Globus pallidus (tissue), 1 donor: Measurements from ENCODE around the gene MAP3K8.
"Not testable (repeated sequence)": the region's sequence is repeated elsewhere in the genome, so short reads cannot be mapped to it uniquely, and the experiment has no call there.

ENCODE experiments used
- DNase-seq: peaks from one replicate; pipeline ENCODE4 v3.0.0-alpha.2; 2015; ENCODE audit warnings: low spot score

MAP3K8 gene

DNA sequence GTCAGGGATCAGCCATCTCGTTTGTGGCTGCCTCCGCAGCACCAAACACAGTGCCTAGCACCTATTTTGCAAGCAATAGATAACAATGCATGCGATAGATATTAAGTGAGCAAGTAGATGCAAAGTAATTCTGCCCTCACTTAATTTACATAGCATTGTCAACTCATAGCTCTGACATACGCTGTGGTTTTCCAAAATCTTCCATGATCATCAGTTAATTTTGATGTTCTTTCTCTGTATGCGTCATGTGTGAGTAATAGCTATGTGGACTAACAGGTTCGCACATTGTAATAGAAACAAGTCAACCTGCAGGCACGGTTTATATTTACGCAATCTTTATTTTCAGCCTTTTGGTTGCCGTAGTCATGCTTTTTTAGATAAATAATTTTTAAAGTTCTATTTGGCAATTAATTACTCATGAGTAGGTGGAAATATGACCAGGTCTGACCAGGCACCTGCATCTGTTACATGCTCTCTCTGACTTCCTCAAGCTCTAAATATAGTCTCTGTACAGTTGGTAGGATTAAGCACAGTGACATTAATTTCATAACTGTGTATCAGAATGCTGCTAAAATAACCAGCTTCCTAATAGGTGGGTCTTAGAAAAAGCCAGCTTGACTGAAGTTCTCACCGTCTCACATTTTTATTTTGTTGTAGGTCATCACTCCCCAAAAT, 13.3 kb downstream of the MAP3K8 start:
- DNase-seq, result no peak

DNA sequence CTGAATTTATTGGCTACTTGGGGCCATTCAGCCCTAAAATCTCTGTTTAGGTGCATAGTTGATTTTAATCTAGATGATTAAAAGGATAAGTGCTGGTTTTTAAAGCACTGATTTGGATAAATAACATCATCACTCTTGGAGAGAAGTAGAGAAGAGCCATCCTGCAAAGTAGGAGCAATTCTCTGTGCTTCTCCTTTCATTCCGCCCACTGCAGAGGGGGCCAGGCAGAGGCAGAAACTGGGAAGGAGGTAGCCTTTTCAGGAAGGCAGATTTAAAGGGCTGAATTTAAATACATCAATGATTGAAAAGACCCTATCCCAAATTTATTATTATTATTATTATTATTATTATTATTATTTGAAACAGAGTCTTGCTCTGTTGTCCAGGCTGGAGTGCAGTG, 14.1 kb downstream of the MAP3K8 start:
- DNase-seq, result no peak

DNA sequence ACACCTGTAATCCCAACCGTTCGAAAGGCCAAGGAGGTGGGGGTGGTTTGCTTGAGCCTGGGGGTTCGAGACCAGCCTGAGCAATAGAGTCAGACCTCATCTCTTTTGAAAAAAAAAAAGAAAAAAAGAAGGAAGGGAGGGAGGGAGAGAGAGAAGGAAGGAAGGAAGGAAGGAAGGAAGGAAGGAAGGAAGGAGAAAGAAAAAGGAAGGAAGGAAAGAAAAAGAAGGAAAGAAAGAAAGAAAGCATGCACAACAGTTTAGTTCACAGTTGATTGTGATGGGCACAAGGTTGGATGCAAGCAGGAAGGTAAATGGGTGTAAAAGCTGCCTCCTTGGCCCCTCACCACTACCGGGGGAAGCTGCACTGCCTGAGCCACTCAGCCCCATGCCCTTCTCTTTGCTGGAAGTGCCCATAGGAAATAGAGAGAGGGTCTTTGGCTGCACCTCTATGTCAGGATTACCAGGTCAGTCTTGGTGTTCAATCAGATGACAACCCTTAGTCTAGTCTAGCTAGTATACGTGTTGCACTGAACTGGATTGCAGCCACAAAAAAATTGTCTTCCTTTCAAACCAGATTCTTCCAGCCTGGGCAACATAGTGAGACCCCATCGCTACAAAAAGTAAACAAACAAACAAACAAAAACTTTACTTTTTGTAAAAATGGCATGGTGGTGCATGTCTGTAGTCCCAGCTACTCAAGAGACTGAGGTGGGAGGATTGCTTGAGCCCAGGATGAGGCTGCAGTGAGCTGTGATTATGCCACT, 20.0 kb downstream of the MAP3K8 start:
- no peak for DNase-seq

DNA sequence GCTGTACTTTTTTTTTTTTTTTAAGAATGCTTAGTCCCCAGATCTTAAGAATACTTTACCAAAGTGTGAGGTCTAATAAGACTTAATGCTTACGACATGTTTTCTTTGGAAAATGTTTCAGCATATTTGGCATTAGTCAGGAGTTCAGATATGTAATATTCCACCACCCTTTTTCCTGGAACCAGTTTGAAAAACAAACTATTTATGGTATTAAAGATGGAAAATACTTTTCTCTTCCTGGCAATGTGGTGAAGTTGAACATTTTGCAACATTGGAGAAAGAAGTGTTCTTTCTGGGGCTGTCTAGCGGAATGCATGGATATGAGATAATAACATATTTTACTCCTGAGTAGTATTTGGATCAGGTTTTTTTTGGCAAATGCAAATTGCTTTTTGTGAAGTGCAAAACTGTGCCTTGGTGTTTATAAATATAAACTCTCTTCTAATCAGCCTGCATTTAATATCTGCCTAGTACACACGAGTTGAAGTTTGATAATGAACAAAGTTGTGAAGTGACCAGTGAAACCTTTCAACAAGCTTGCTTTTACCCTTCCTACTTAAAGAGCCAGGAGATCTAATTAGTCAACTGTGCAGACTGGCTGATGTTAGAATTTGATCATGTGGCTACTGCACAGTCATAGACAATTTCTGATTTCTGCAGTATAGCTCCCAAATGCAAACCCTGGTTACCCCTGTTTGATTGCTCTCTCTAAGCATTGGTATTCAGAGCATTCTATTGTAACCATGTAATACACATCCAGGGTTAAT, 20.9 kb downstream of the MAP3K8 start:
- DNase-seq, result no peak

DNA sequence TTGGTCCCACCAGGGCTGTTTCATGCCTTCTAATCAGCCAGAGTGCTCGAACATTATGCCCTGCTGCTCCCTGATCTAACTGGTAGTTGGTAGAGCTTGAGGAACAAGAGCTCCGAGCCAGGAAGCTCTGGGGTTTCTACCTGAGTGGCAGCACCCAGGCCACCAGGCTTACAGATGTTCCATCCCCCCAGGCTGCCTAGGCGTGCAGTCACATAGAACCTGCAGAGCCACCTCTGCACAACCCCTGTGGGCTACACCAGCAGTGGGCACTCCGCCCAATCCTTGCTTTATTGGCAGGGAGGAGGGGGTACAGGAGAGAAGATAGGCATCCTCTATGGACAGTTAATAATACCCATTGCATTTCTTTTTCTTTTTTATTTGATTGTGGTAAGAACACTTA, 21.8 kb downstream of the MAP3K8 start:
- DNase-seq, result no peak

DNA sequence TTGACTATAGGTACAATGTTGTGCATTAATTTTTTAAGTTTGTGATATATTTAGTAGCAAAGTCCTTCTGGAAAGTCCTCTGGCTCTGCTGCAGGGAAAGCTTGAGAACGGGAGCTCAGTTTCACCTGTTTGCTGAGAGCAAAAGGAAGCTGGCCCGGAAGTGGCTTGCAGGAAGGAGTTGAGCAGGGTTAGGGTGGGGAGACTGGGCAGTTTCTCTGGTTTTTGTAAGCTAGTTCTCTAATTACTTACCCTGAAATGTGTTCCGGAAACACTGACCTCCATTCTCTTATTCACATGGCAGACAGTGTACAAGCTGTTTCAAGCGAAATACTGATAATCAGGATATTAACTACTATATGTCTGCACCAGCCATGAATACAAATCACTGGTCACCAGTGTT, 22.3 kb downstream of the MAP3K8 start:
- DNase-seq, result no peak

DNA sequence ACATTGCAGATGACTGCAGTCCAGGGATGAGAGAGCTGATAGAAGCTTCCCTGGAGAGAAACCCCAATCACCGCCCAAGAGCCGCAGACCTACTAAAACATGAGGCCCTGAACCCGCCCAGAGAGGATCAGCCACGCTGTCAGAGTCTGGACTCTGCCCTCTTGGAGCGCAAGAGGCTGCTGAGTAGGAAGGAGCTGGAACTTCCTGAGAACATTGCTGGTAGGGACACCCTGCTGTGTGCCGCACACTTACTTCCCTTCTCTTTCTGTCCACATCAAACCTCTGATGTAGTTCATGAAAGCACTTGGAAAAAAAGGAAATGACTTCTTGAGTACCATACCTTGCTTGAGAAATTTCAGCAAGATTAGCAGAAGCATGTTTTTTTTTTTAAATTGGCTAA, 25.3 kb downstream of the MAP3K8 start:
- DNase-seq, result peak; percentile 34

DNA sequence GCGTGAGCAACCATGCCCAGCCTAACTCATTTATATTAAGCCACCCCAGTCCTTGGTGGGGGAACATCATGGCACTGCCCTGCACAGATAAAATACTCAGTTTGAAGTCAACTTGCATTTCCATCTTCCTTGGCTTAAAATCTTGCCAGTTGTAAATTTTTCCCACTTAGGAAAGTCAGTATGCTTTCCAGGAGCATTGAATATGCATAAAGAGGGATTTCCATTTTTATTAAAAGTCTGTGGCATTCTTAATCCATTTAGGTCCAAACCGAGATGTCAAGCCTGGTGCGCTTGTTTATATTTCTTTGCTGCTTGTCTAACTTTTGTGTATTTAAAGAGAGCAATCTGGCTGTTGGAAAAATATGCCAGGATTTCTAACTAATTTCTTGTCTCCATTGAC, 26.1 kb downstream of the MAP3K8 start:
- no peak for DNase-seq

DNA sequence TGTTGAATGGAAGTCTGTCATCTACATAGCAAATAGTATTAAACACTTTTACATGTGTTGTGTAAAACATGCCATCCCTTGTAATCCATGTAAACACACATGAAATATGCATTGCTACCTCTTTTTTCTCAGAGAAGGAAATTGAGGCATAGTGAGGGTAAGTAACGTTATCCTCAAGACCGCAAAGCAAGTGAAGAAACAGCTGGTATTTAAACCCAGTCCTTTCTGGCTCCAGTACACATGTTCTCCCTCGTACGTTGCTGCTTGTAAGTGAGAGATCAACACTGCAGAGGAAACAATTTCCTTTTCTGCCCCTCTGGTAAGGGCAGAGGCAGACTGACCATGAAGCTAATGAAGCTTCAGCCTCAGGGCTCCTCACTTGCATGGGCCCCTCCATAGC, 28.5 kb downstream of the MAP3K8 start:
- DNase-seq, result no peak

DNA sequence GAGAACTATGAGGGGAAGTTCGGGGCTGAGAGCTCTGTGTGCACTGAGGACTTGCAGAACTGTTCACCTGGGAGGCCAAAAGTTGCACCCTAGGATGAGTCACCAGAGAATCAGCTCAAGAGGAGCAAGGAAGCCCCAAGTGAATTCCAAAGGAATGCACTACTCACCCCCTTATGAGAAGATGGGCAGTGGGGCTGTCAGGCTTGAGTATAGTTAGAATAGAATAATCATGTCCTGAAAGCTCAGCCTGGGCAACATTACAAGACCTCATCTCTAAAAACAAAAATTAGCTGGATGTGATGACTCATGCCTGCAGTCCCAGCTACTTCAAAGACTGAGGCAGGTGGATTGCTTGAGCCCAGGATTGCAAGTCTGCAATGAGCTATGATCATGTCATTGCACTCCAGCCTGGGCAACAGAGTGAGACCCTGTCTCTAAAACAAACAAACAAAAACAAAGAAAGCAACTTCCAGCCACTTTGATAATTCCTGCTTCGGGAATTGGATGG, 30.0 kb downstream of the MAP3K8 start:
- DNase-seq, result no peak

DNA sequence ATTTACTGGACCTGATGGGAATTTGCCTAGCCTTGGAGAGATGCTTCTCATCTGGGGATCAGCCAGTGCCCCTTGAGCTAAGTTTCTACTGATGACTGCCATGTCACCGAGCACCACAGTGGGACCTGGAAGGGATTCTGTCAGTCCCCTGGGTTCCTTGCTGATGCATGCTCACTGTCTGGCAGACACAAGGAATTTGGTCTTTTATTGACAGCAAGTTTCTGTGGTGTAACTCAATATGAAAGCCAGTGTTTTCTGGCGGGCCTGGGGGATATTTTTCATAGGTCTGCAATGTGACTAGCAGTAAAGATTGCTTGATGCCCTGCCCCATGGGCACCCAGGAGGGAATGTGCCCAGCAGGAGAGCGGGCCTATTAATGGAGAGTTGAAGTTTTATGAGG, 30.7 kb downstream of the MAP3K8 start:
- DNase-seq, result no peak

DNA sequence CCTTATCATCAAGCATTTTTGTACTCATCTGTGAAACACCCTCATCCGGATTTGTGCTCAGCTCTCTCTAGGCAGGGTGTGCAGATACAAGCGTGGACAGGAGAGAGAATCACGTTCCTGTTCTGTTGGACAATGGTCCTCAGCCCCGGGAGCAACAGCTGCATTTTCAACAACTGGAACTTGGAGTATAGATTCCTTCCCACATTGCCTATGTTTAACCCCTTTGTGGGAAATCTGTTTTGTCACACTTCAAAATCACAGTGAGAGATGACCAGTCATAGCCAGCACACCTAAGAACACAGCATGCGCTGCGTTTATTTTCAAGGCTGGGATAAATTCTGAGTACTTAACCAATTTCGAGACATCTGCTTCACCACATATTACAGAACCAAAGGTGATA, 32.5 kb downstream of the MAP3K8 start:
- DNase-seq, result no peak

DNA sequence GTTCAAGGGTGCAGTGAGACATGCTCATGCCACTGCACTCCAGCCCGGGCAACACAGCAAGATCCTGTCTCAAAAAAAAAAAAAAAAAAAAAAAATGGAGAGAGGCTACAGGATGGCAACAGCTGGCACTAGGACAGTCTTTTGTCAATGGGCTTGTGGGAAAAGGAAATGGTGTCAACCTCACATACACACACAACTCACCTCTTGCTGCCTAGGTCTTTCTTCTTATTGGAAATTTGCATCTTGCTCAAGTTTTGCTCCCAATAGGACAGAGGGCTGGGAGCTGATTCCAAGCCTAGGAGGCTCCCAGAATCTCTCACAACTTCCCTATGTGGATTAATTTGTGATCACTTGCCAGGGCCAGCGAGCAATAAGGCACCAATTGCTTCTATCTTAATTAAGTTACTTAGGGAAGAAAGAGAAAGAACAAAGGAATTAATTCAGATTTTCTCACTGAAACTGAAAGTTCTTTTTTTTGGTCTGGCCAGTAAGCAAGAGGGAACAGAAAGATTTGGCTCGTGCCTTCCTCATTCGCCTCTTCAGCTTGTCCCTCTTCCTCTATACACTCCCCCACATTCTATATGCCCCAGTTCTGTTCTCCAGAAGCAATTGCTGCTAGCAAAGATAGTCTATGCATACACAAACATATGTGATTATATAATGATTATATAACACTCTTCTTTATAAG, 33.8 kb downstream of the MAP3K8 start:
- DNase-seq, result peak; percentile 30

DNA sequence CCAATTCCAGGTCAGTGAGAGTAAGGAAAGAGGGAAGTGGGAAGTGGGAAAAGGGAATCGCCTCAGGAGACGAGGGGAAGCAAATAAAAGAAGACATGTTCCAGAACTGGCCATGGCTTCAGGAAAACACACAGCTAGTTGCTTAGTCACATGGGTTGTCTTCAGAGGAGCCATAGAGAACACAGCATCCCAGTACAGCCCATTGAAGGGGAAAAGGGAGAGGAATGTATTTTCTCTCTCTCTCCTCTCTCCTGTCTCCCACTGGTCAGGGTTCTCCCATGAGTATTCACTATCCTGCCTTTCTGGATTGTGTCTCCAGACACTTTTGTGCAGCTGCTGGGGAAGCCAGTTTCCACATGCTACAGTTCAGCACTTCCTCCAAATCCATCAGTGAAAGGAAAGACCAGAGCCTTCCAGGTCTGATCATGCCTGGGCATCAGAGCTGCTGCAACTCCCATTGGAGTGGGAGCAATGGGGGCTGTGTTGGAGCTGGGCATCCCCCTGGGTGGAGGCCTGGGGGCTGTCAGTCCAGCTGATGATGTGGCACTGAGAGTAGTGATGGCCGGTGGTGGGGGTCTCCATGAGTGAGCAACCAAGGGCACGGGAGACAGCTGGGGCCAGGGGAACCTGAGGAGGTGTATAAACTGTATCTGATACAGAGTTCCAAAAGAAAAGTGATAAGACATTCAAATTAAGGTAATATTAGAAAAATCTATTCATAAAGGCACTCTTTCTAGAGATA, 38.6 kb downstream of the MAP3K8 start:
- no peak for DNase-seq

DNA sequence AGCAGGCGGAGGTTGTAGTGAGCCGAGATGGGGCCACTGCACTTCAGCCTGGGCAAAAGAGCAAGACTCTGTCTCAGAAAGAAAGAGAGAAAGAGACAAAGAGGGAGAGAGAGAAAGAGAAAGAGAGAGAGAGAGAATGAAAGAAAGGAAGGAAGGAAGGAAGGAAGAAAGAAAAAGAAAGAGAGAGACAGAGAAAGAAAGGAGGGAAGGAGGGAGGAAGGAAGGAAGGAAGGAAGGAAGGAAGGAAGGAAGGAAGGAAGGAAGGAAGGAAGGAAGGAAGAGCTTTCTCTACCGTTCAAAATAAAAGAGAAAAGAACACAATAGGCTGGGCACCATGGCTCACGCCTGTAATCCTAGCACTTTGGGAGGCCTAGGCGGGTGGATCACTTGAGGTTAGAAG, 41.5 kb downstream of the MAP3K8 start:
- DNase-seq, result not testable (repeated sequence)

DNA sequence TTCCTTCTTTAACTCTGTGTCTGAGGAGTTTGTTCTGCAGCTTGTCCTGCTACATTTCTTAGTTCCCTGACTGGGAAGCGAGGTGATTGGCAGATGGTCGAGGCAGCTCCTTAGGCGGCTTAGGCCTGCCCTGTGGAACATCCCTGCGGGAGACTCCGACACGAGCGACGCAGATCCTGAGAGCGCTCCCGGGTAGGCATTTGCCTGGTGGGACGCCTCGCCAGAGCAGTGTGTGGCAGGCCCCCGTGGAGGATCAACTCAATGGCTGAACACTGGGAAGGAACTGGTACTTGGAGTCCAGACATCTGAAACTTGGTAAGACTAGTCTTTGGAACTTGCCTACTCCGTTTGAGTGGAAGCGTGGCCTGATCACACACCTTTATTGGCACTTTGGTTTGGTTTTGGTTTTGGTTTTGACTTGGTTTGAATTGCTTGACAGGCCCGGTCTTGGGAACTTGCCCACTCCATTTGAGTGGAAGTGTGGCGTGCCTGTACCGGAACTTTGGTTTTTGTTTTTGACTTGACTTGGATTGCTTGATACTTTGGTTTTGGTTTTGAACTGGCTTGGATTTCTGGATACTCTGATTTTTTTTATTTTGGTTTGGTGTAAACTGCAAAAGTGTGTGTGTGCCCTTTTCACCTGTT, 42.6 kb downstream of the MAP3K8 start:
- DNase-seq, result no peak

DNA sequence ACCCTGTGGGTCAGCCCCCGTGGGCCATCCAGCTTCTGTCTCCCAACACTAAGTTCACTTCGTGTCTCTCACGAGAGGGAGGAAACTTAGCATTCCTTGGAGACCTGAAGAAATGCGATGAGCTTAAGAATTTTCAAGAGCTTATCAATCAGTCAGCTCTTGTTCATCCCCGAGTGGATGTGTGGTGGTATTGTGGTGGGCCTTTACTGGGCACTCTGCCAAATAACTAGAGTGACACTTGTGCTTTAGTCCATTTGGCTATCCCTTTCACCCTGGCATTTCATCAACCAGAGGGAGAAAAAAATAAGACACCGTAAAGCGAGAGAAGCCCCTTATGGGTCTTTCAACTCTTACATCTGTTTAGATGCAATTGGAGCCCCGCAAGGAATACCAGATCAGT, 45.5 kb downstream of the MAP3K8 start:
- not testable (repeated sequence) for DNase-seq

DNA sequence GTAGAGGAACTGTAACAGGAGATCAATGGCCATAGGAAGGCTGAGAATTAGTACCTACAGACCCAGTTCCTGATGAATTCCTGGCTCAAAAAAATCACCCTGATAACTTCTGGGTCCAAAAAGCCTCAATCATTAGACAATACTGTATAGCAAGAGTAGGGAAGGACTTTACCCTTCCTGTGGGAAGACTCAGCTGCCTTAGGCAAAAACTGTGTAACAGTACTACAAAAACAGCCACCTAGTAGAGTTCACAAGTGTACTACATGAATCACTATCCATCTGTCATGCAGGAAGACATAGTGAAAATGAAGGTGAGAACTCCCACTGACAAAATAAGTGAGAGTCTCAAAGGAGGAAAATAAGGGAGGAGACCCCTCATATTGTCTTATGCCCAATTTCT, 47.6 kb downstream of the MAP3K8 start:
- no peak for DNase-seq

DNA sequence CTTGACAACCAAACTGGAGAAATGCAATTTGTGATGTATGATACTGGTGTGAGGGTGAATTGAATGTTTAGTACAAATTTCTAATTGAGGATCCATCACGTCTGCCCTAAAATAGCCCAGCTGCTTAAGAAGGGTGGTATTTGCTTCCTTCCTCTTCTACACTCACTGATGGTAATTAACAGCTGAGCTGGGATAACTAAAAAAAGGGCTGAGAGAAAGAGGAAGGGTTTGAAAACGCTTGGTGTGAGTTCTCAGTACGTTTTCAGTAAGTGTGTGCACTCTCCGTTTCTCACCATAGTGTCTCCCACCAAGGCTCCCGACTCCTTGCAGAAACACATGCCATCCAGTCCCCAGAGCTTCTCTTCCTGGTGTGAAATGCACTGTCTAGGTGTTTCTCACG, 54.3 kb downstream of the MAP3K8 start:
- peak; percentile 38 for DNase-seq

DNA sequence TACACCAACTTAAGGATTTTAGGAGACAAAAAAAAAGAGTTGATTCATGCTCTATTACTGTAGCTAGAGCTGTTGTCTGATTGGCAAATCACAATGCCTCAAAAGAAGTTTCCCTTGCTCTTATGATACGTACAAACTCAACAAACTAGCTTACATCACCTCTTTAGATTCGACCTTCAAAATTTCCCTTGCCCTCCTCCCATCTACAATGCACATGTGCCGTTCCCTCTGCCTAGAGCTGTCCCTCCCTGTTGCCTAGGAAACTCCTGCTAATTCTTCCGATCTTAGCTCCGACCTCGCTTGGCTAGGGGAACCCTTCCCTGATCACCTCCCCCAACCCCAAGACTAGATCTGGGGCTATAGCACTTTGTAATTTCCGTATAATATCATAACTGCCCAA, 55.4 kb downstream of the MAP3K8 start:
- no peak for DNase-seq
